Measurements from ENCODE around the gene ARHGEF4. TPM values are rescaled to one million over a fixed set of nuclear protein-coding genes. Genes with fewer than 3 reads are reported as not detected.

The ARHGEF4 gene
- total RNA-seq, 1 experiment from 2014 or later = 21.8 TPM

DNA sequence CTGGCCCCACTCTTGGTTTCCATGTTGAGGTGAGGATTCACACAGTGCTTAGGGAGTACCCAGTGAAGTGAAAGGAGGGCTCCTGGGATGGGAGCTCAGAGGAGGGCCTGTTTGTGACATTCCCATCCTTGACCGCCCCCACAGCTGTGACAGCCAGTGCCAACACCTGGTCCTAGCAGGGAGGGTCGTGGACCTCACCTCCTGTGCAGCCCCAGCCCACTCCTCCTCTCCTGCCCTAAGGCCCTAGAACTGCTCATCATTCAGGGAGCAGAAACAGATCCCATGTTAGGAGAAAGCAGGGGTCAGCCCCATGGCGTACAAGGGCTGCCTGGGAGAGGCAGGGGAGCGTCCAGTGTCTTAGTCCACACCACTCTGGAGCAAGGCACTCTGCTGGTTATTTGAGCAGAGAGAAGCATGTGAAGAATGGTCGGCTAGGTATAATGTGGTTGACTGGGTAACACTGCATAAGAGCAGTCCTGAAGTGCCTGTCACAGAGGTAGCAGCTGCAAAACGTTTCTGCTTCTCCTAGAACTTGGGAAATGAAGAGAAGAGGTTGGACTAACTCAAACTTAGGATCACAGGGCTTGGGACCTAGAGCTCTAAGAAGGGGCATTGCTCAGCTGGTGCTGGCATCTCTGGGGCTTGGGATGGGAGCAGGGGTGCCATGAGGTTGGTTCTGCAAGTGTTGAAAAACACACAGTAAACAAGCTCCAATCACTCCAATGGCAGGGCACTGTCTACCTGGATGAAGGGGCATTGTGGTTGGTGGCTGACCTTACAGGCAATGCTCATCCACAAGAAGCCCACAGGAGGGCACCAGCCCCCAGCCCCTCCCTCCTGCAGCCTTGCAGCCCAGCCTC, 200.9 kb downstream of the ARHGEF4 start:
- Mint-ChIP-seq H3K4me3 (no peak overlapping the region), H3K4me1 (peaks cover 3% of the 10 kb centered on the region), H3K9me3 (no peaks in the 10 kb centered on the region), H3K27me3 (ENCODE audit: low read depth) (peaks cover 34% of the 10 kb centered on the region), H3K27ac (no peak overlapping the region; the same call in 1 of the 2 replicates), H3K36me3 (no peaks in the 10 kb centered on the region)
- ATAC-seq = no peak
- CTCF ChIA-PET = interaction anchor here (1.2 kb wide), 1 partner anchor 21 kb away, joined by 3 read pairs; no protein-coding TSS in a partner anchor
- no peak for DNase-seq (ENCODE audit: low spot score)
- no peak for TF ChIP-seq FOXP1 (CRISPR knock-in tag; IDR thresholded peaks at IDR 0.05; ENCODE audit: borderline replicate concordance)
- TF ChIP-seq, protein P1, sequence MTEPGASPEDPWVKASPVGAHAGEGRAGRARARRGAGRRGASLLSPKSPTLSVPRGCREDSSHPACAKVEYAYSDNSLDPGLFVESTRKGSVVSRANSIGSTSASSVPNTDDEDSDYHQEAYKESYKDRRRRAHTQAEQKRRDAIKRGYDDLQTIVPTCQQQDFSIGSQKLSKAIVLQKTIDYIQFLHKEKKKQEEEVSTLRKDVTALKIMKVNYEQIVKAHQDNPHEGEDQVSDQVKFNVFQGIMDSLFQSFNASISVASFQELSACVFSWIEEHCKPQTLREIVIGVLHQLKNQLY (CRISPR knock-in tag; IDR thresholded peaks at IDR 0.05) = no peak
- TF ChIP-seq MXD4 (CRISPR knock-in tag; IDR thresholded peaks at IDR 0.05; ENCODE audit: borderline replicate concordance) = no peak
- no peak for TF ChIP-seq NR3C1 (CRISPR knock-in tag; conservative IDR thresholded peaks at IDR 0.05; ENCODE audit: low read depth)
- TF ChIP-seq ZBTB21 (CRISPR knock-in tag; IDR thresholded peaks at IDR 0.05; ENCODE audit: borderline replicate concordance) = no peak
- TF ChIP-seq ZNF317 (CRISPR knock-in tag; IDR thresholded peaks at IDR 0.05; ENCODE audit: borderline replicate concordance, low read depth) = no peak
- no peak for TF ChIP-seq IRF2 (CRISPR knock-in tag; IDR thresholded peaks at IDR 0.05; ENCODE audit: borderline replicate concordance, low read depth)
- no peak for TF ChIP-seq ZNF263 (CRISPR knock-in tag; IDR thresholded peaks at IDR 0.05; ENCODE audit: low read depth)
- TF ChIP-seq ESRRA (CRISPR knock-in tag; IDR thresholded peaks at IDR 0.05; ENCODE audit: borderline replicate concordance) = no peak
- TF ChIP-seq ZNF138 (CRISPR knock-in tag; conservative IDR thresholded peaks at IDR 0.05) = no peak
- TF ChIP-seq, protein P2, sequence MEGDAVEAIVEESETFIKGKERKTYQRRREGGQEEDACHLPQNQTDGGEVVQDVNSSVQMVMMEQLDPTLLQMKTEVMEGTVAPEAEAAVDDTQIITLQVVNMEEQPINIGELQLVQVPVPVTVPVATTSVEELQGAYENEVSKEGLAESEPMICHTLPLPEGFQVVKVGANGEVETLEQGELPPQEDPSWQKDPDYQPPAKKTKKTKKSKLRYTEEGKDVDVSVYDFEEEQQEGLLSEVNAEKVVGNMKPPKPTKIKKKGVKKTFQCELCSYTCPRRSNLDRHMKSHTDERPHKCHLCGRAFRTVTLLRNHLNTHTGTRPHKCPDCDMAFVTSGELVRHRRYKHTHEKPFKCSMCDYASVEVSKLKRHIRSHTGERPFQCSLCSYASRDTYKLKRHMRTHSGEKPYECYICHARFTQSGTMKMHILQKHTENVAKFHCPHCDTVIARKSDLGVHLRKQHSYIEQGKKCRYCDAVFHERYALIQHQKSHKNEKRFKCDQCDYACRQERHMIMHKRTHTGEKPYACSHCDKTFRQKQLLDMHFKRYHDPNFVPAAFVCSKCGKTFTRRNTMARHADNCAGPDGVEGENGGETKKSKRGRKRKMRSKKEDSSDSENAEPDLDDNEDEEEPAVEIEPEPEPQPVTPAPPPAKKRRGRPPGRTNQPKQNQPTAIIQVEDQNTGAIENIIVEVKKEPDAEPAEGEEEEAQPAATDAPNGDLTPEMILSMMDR (IDR thresholded peaks at IDR 0.05) = no peak
- TF ChIP-seq GTF2I (CRISPR knock-in tag; conservative IDR thresholded peaks at IDR 0.05) = no peak
- TF ChIP-seq, protein P3, sequence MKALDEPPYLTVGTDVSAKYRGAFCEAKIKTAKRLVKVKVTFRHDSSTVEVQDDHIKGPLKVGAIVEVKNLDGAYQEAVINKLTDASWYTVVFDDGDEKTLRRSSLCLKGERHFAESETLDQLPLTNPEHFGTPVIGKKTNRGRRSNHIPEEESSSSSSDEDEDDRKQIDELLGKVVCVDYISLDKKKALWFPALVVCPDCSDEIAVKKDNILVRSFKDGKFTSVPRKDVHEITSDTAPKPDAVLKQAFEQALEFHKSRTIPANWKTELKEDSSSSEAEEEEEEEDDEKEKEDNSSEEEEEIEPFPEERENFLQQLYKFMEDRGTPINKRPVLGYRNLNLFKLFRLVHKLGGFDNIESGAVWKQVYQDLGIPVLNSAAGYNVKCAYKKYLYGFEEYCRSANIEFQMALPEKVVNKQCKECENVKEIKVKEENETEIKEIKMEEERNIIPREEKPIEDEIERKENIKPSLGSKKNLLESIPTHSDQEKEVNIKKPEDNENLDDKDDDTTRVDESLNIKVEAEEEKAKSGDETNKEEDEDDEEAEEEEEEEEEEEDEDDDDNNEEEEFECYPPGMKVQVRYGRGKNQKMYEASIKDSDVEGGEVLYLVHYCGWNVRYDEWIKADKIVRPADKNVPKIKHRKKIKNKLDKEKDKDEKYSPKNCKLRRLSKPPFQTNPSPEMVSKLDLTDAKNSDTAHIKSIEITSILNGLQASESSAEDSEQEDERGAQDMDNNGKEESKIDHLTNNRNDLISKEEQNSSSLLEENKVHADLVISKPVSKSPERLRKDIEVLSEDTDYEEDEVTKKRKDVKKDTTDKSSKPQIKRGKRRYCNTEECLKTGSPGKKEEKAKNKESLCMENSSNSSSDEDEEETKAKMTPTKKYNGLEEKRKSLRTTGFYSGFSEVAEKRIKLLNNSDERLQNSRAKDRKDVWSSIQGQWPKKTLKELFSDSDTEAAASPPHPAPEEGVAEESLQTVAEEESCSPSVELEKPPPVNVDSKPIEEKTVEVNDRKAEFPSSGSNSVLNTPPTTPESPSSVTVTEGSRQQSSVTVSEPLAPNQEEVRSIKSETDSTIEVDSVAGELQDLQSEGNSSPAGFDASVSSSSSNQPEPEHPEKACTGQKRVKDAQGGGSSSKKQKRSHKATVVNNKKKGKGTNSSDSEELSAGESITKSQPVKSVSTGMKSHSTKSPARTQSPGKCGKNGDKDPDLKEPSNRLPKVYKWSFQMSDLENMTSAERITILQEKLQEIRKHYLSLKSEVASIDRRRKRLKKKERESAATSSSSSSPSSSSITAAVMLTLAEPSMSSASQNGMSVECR (CRISPR knock-in tag; IDR thresholded peaks at IDR 0.05; ENCODE audit: borderline replicate concordance) = no peak
- POLR2A ChIA-PET = no interaction called here

DNA sequence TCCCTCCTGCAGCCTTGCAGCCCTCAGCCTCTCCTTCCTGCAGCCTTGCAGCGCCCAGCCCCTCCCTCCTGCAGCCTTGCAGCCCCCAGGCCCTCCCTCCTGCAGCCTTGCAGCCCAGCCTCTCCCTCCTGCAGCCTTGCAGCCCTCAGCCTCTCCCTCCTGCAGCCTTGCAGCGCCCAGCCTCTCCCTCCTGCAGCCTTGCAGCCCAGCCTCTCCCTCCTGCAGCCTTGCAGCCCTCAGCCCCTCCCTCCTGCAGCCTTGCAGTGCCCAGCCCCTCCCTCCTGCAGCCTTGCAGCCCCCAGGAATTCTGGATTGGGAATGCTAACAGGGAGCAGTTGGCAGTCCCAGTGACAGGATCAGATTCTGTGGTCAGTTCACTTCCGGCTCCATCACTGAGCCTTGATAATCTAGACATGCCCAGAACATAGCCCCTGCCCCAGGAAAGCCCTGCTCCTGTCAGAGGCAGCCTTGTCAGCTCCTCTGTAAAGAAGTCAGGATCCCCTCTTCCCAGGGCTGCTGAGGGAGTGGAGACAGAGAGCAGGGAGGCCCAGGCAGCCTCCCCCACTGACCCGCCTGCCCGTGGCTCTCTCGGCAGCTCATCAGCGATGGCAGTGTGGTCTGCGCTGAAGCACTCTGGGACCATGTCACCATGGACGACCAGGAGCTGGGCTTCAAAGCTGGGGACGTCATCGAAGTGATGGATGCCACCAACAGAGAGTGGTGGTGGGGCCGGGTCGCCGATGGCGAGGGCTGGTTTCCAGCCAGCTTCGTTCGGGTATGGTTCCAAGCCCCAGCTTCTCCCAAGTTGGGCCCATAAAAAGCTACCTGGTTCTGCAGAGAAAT, 201.8 kb downstream of the ARHGEF4 start:
- no peak overlapping the region for H3K27ac Mint-ChIP-seq
- H3K4me1 Mint-ChIP-seq = peaks cover 3% of the 10 kb centered on the region
- ChIA-PET CTCF (interaction anchor here (1.2 kb wide), 1 partner anchor 22 kb away, joined by 3 read pairs; no protein-coding TSS in a partner anchor), POLR2A (no interaction called here)
- peaks cover 27% of the 10 kb centered on the region for H3K27me3 Mint-ChIP-seq (ENCODE audit: low read depth)
- no peak for DNase-seq (ENCODE audit: low spot score)
- no peaks in the 10 kb centered on the region for H3K9me3 Mint-ChIP-seq
- no peaks in the 10 kb centered on the region for H3K36me3 Mint-ChIP-seq
- ATAC-seq = no peak
- H3K4me3 Mint-ChIP-seq = no peak overlapping the region
- TF ChIP-seq KAT7 (CRISPR knock-in tag; IDR thresholded peaks at IDR 0.05; ENCODE audit: borderline replicate concordance) (no peak), ZNF671 (CRISPR knock-in tag; IDR thresholded peaks at IDR 0.05) (no peak), ESRRA (CRISPR knock-in tag; IDR thresholded peaks at IDR 0.05; ENCODE audit: borderline replicate concordance) (no peak), NR1H2 (CRISPR knock-in tag; IDR thresholded peaks at IDR 0.05) (no peak), HMGA2 (CRISPR knock-in tag; IDR thresholded peaks at IDR 0.05) (no peak), NR2C2 (CRISPR knock-in tag; IDR thresholded peaks at IDR 0.05) (no peak), NFATC4 (CRISPR knock-in tag; IDR thresholded peaks at IDR 0.05) (no peak), SMAD4 (CRISPR knock-in tag; IDR thresholded peaks at IDR 0.05) (no peak)
- TF ChIP-seq, protein P4, sequence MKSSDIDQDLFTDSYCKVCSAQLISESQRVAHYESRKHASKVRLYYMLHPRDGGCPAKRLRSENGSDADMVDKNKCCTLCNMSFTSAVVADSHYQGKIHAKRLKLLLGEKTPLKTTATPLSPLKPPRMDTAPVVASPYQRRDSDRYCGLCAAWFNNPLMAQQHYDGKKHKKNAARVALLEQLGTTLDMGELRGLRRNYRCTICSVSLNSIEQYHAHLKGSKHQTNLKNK (CRISPR knock-in tag; IDR thresholded peaks at IDR 0.05) = no peak
- TF ChIP-seq, protein P5, sequence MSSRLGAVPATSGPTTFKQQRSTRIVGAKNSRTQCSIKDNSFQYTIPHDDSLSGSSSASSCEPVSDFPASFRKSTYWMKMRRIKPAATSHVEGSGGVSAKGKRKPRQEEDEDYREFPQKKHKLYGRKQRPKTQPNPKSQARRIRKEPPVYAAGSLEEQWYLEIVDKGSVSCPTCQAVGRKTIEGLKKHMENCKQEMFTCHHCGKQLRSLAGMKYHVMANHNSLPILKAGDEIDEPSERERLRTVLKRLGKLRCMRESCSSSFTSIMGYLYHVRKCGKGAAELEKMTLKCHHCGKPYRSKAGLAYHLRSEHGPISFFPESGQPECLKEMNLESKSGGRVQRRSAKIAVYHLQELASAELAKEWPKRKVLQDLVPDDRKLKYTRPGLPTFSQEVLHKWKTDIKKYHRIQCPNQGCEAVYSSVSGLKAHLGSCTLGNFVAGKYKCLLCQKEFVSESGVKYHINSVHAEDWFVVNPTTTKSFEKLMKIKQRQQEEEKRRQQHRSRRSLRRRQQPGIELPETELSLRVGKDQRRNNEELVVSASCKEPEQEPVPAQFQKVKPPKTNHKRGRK (CRISPR knock-in tag; IDR thresholded peaks at IDR 0.05; ENCODE audit: borderline replicate concordance) = no peak
- TF ChIP-seq, protein P6, sequence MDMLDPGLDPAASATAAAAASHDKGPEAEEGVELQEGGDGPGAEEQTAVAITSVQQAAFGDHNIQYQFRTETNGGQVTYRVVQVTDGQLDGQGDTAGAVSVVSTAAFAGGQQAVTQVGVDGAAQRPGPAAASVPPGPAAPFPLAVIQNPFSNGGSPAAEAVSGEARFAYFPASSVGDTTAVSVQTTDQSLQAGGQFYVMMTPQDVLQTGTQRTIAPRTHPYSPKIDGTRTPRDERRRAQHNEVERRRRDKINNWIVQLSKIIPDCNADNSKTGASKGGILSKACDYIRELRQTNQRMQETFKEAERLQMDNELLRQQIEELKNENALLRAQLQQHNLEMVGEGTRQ (CRISPR knock-in tag; IDR thresholded peaks at IDR 0.05) = no peak
